PC-3 (cell line): ENCODE results near the gene NDC1.

Experiments used
- CTCF ChIP-seq: fragments of 300-600 bp; sonication (generic); conservative IDR thresholded peaks from 2 replicates; pipeline ENCODE4 v1.5.1; 2017; ENCODE audit warnings: antibody characterized with exemption, low read depth, mild to moderate bottlenecking, low read length
- EZH2 ChIP-seq: fragments of 300-600 bp; sonication (generic); IDR thresholded peaks from one replicate; pipeline ENCODE4 v1.6.1; 2017; ENCODE audit warnings: antibody characterized with exemption, mild to moderate bottlenecking, low read length; ENCODE audit not compliant: unreplicated experiment
- EZH2phosphoT487 ChIP-seq: fragments of 300-600 bp; sonication (generic); IDR thresholded peaks from 2 replicates; pipeline ENCODE4 v1.6.1; 2018; ENCODE audit warnings: mild to moderate bottlenecking, antibody characterized with exemption, low read length, borderline replicate concordance

GRCh38 chr1:53850082-53850673 is 12.1 kb upstream of the NDC1 start:
- TF ChIP-seq CTCF = no peak
- no peak for TF ChIP-seq EZH2
- TF ChIP-seq EZH2phosphoT487 = no peak
